Loucy (cell line): ENCODE results near the gene ACAA2.
"Not testable (repeated sequence)": the region's sequence is repeated elsewhere in the genome, so short reads cannot be mapped to it uniquely, and the experiment has no call there.

Experiments used
- H2AFZ ChIP-seq: fragments of 200-600 bp; sonication (generic); 2 replicates; pipeline ENCODE4 v1.6.0; 2016; ENCODE audit warnings: antibody characterized with exemption, mild to moderate bottlenecking, low read length, moderate library complexity
- H3F3A ChIP-seq: fragments of 200-600 bp; 2 replicates; pipeline ENCODE4 v1.6.0; 2016; ENCODE audit warnings: antibody characterized with exemption, low read depth, mild to moderate bottlenecking
- H3K27me3 ChIP-seq: fragments of 200-600 bp; sonication (generic); 2 replicates; pipeline ENCODE4 v1.6.1; 2014; ENCODE audit warnings: low read length, mild to moderate bottlenecking; ENCODE audit not compliant: insufficient read depth, poor library complexity, severe bottlenecking
- H3K36me3 ChIP-seq: fragments of 200-600 bp; sonication (generic); 2 replicates; pipeline ENCODE4 v1.6.1; 2016; ENCODE audit warnings: low read length; ENCODE audit not compliant: insufficient read depth
- H3K4me1 ChIP-seq: fragments of 200-600 bp; sonication (generic); 2 replicates; pipeline ENCODE4 v1.5.1; 2014; ENCODE audit warnings: low read length, mild to moderate bottlenecking; ENCODE audit not compliant: insufficient read depth, poor library complexity, severe bottlenecking
- H3K4me2 ChIP-seq: fragments of 200-600 bp; sonication (generic); 2 replicates; pipeline ENCODE4 v1.6.0; 2014; ENCODE audit warnings: antibody characterized with exemption, low read length, low read depth, mild to moderate bottlenecking; ENCODE audit not compliant: poor library complexity, severe bottlenecking
- H3K4me3 ChIP-seq: fragments of 200-600 bp; sonication (generic); 2 replicates; pipeline ENCODE4 v1.5.1; 2014; ENCODE audit warnings: low read length, mild to moderate bottlenecking, mixed read lengths; ENCODE audit not compliant: poor library complexity, severe bottlenecking
- H3K79me2 ChIP-seq: fragments of 200-600 bp; sonication (generic); 2 replicates; pipeline ENCODE4 v1.6.1; 2014; ENCODE audit warnings: low read length; ENCODE audit not compliant: insufficient read depth
- H3K9ac ChIP-seq: fragments of 200-600 bp; sonication (generic); 2 replicates; pipeline ENCODE4 v1.6.0; 2014; ENCODE audit warnings: mild to moderate bottlenecking, low read depth, low read length, moderate library complexity; ENCODE audit not compliant: poor library complexity, severe bottlenecking
- H3K9me2 ChIP-seq: fragments of 200-600 bp; sonication (generic); replicated peaks from 2 replicates; pipeline ENCODE4 v1.6.1; 2016; ENCODE audit warnings: low read depth, low read length, mixed read lengths
- H3K9me3 ChIP-seq: fragments of 200-600 bp; sonication (generic); 2 replicates; pipeline ENCODE4 v1.6.1; 2014; ENCODE audit warnings: mild to moderate bottlenecking, antibody characterized with exemption, low read length, low read depth; ENCODE audit not compliant: insufficient read depth
- H4K20me1 ChIP-seq: fragments of 200-600 bp; sonication (generic); 2 replicates; pipeline ENCODE4 v1.6.0; 2014; ENCODE audit warnings: antibody characterized with exemption, low read length, mild to moderate bottlenecking; ENCODE audit not compliant: insufficient read depth, poor library complexity, severe bottlenecking
- EZH2phosphoT487 ChIP-seq: fragments of 200-600 bp; IDR thresholded peaks from 2 replicates; pipeline ENCODE4 v1.6.1; 2018; ENCODE audit warnings: antibody characterized with exemption, mild to moderate bottlenecking, moderate library complexity, borderline replicate concordance
- TF ChIP-seq, protein P1 (sequence below): fragments of 200-600 bp; sonication (generic); conservative IDR thresholded peaks from 2 replicates; pipeline ENCODE4 v1.5.1; 2014; ENCODE audit warnings: mild to moderate bottlenecking, antibody characterized with exemption, low read length

The ACAA2 gene

DNA sequence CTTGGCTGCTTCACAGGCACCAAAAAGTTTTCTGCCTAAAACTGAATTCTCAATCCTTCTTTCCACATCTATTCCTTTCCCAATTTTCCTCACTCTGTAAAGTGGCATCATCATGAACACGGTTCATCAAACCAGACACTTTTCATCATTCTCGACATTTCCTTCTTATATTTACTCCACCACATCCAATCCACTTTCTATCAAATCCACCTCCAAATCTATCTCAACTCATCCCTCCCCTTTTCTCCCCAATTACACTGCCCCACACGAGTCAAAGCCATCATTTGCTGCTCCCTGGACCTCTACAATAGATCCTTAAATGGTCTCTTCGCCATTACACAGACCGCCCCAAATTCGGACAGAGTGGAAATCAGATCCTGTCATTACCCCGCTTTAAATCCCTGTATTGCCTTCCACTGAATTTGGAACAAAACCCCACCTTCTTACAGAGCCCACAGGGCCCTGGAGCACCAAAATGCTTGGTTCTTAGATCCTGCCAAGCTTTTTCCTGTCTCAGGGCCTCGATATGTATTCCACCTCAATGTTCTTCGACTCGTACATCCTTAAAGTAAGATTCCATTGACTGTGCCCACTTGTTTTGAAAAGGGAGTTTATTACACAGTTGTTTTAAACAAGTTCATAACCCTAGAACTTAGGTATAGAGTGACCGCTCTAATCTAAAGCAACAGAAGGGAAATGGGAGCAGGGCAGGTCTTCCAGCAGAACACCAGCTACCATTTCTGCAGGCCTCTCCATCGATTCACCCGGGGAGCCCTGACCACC lies 856 bp downstream of the ACAA2 start:
- Histone ChIP-seq H3K4me3 (peak overlapping the region; percentile 87), H3K4me2 (peak overlapping the region; percentile 67), H3K9ac (peak overlapping the region; percentile 76), H4K20me1 (no peaks in the 10 kb centered on the region), H3F3A (no peaks in the 10 kb centered on the region), H3K9me2 (no peaks in the 10 kb centered on the region), H3K27me3 (no peaks in the 10 kb centered on the region), H3K79me2 (peaks cover 20% of the 10 kb centered on the region), H3K36me3 (no peaks in the 10 kb centered on the region), H3K9me3 (peaks cover 8% of the 10 kb centered on the region; the same call in 1 of the 2 replicates), H3K4me1 (peaks cover 4% of the 10 kb centered on the region), H2AFZ (peak overlapping the region; percentile 94)
- TF ChIP-seq, protein P1, sequence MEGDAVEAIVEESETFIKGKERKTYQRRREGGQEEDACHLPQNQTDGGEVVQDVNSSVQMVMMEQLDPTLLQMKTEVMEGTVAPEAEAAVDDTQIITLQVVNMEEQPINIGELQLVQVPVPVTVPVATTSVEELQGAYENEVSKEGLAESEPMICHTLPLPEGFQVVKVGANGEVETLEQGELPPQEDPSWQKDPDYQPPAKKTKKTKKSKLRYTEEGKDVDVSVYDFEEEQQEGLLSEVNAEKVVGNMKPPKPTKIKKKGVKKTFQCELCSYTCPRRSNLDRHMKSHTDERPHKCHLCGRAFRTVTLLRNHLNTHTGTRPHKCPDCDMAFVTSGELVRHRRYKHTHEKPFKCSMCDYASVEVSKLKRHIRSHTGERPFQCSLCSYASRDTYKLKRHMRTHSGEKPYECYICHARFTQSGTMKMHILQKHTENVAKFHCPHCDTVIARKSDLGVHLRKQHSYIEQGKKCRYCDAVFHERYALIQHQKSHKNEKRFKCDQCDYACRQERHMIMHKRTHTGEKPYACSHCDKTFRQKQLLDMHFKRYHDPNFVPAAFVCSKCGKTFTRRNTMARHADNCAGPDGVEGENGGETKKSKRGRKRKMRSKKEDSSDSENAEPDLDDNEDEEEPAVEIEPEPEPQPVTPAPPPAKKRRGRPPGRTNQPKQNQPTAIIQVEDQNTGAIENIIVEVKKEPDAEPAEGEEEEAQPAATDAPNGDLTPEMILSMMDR, result no peak
- TF ChIP-seq EZH2phosphoT487, result no peak

DNA sequence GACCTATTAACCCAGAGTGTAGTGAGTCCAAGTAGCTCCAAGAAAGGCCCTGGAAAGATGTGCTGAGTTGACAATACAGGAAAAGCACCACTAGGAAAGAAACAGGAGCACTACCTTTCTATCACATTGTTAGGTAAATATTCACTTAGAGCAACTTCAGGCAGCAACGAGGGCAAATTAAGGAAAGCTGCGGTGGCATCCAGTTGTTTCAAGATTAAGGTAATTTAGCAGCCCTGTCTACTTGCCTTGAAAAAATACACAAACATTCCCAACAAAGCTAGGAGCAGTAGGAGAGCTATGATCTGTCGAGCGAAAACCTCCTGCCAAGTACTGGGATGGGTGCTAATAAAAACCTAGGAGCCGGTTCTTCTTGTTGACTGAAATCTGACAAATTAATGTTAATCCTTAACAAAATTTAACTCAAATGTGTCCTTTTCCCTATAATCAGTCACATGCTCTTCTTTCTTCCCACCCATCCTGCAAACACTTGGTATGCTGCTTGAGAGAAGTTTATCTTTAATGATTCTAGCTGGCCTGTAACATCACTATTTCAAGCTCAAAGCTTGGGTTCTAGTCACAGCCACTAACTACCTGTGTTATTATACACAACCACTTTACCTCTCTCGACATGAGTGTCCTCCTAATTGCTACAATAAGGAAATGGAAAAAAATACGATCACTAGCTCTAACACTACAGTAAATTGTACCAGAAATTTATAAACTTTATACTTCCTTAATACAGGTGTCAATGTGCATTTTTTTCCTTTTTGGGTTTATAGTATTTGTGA lies 2.0 kb downstream of the ACAA2 start:
- Histone ChIP-seq H3K9ac (no peak overlapping the region), H3K9me2 (no peaks in the 10 kb centered on the region), H3K4me1 (peaks cover 4% of the 10 kb centered on the region), H3K9me3 (peaks cover 8% of the 10 kb centered on the region; the same call in 1 of the 2 replicates), H3F3A (no peaks in the 10 kb centered on the region), H4K20me1 (no peaks in the 10 kb centered on the region), H3K27me3 (no peaks in the 10 kb centered on the region), H3K36me3 (no peaks in the 10 kb centered on the region), H3K4me2 (peak overlapping the region; percentile 67), H3K4me3 (peak overlapping the region; percentile 25), H3K79me2 (peaks cover 23% of the 10 kb centered on the region), H2AFZ (no peak overlapping the region)
- no peak for TF ChIP-seq EZH2phosphoT487
- TF ChIP-seq, protein P1, result no peak

DNA sequence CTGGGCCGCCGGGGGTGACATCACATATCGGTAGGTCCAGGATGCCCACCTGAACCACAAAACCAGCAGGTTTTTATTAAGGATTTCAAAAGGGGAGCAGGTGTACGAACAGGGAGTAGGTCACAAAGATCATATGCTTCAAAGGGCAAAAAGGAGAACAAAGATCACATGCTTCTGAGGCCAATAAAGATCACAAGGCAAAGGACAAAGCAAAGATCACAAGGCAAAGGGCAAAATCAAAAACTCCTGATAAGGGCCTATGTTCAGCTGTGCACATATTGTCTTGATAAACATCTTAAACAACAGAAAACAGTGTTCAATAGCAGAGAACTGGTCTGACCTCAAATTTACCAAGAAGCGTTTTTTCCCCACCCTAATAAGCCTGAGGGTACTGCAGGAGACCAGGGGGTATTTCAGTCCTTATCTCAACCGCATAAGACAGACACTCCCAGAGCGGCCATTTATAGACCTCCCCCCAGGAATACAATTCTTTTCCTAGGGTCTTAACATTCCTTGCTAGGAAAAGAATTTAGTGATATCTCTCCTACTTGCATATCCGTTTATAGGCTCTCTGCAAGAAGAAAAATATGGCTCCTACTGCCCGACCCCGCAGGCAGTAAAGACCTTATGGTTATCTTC lies 4.7 kb downstream of the ACAA2 start:
- not testable (repeated sequence) for H3K27me3 ChIP-seq, H4K20me1 ChIP-seq, H2AFZ ChIP-seq, H3K9me2 ChIP-seq, H3K4me1 ChIP-seq, H3K9ac ChIP-seq, H3F3A ChIP-seq, H3K36me3 ChIP-seq, H3K4me3 ChIP-seq, H3K9me3 ChIP-seq, H3K4me2 ChIP-seq
- H3K79me2 ChIP-seq, result peaks cover 29% of the 10 kb centered on the region
